ENCODE data around the gene ANXA2R.
A peak's percentile ranks its signal among the peaks of the same experiment; 100 is the strongest.

The ANXA2R gene

DNA sequence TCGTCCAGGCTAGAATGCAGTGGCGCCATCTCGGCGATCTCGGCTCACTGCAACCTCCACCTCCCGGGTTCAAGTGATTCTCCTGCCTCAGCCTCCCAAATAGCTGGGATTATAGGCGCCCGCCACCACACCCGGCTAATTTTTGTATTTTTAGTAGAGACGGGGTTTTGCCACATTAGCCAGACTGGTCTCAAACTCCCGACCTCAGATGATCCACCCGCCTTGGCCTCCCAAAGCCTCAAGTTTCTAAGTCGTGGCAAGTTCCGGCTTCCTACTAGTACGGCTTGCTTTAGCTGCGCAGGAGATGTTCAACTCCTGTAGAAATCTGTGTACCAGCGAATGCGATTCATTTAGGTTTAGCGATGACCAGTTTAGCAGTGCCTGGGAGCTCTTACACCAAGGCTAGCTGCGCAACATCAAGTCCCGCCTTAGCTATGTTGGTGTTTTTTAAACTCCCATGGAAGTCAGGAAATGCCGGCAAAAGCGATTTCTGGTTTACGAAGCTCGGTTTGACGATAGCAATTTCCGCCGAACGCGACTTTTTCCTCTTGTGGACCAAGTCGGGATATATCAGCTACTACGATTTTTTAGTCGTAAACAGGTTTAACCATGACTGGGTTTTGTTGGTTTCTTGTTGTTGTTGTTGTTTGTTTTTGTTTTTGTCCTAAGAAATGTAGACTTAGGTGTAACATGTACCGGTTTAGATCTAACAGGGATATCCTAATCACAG lies 46.4 kb downstream of the ANXA2R start:
- Histone ChIP-seq H3K4me3 (ENCODE audit: control insufficient read depth in 1 of 7, extremely low read depth in 1 of 7, insufficient read depth in 4 of 7, low read depth in 2 of 7, low read length in 6 of 7) (peak overlapping the region; percentile 39 to 98 (median 91)), H3K36me3 (ENCODE audit: control insufficient read depth in 4 of 4, insufficient read depth in 4 of 4, low read length in 3 of 4) (no peaks in the 10 kb centered on the region), H3K9me3 (ENCODE audit: control extremely low read depth in 1 of 5, control insufficient read depth in 4 of 5, insufficient read depth in 2 of 5, low read depth in 1 of 5, low read length in 4 of 5) (peaks cover 0 to 2% (median 0%) of the 10 kb centered on the region in 5 experiments), H3K4me1 (ENCODE audit: control extremely low read depth in 1 of 4, control insufficient read depth in 4 of 4, insufficient read depth in 4 of 4, low read length in 3 of 4) (peaks cover 12 to 46% (median 37%) of the 10 kb centered on the region in 4 experiments), H3K27me3 (replicated peaks in 2 of 5; ENCODE audit: control insufficient read depth in 4 of 5, insufficient read depth in 5 of 5, low read length in 4 of 5) (no peaks in the 10 kb centered on the region), H3K27ac (ENCODE audit: insufficient read depth in 1 of 2, low read depth in 1 of 2, low read length in 2 of 2, poor library complexity in 1 of 2, severe bottlenecking in 2 of 2) (peak overlapping the region; percentile 97 to 98)
- DNase-seq: peak; percentile 86 to 89 (median 88)
- WGBS (ENCODE audit: insufficient coverage): under 1% methylated on average over 23 of the region's 34 CpGs
- ChIA-PET POLR2A (interaction anchor here (1.2 to 5.4 kb wide), 6 partner anchors 14 to 71 kb away, joined by 3 to 70 read pairs (median 19); partner anchors contain the start of gene ANXA2R), CTCF (interaction anchor here (0.6 to 10.9 kb wide), 19 partner anchors 14 to 491 kb away, joined by 3 to 102 read pairs (median 5); partner anchors contain the start of genes ANXA2R and ZNF131)

DNA sequence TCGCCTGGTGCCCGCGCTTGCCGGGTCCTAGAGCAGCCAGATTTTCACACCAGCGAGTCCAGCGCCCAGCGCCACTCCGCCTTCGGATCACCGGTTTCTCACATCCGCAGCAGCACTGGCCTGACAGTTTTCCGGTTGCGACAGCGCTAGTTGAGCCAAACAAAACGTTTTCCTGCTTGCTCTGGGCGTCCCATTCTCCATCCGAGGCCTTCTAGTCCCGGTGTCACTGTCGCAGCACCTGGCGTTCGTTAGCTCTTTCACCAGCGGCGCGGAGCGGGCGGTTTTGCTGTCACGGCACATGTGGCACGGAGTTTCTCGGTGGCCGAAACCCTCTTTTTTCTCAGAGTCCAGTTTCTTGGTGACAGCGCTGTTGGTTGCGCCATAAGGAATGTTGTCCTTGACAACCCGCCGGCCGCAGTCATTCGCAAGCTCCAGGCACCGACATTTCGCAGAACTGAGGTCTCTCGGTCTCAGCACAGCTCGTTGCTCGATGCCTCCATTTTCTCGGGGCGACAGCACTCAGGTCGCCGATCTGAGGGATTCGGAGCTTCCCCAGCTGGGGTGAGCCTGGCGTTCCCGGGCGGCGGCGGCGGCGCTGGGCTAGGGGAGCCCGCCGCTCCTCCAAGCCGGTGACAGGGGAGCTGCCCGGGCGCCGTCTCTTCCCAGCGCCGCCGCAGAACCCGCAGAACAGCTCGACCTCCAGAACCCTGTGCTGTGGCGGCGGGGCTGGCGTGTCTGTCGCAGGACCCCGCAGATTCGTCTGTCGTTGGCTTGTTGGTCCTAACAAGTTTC lies 47.8 kb downstream of the ANXA2R start:
- DNase-seq: peak; percentile 85 to 96 (median 93)
- WGBS (ENCODE audit: insufficient coverage): under 1% methylated on average over 69 of the region's 71 CpGs
- Histone ChIP-seq H3K27ac (ENCODE audit: insufficient read depth in 1 of 2, low read depth in 1 of 2, low read length in 2 of 2, poor library complexity in 1 of 2, severe bottlenecking in 2 of 2) (peak overlapping the region; percentile 97 to 98), H3K4me3 (ENCODE audit: control insufficient read depth in 1 of 7, extremely low read depth in 1 of 7, insufficient read depth in 4 of 7, low read depth in 2 of 7, low read length in 6 of 7) (peak overlapping the region; percentile 81 to 98 (median 91)), H3K36me3 (ENCODE audit: control insufficient read depth in 4 of 4, insufficient read depth in 4 of 4, low read length in 3 of 4) (peaks cover 0 to 2% (median 0%) of the 10 kb centered on the region in 4 experiments), H3K27me3 (replicated peaks in 2 of 5; ENCODE audit: control insufficient read depth in 4 of 5, insufficient read depth in 5 of 5, low read length in 4 of 5) (no peaks in the 10 kb centered on the region), H3K4me1 (ENCODE audit: control extremely low read depth in 1 of 4, control insufficient read depth in 4 of 4, insufficient read depth in 4 of 4, low read length in 3 of 4) (peaks cover 12 to 46% (median 39%) of the 10 kb centered on the region in 4 experiments), H3K9me3 (ENCODE audit: control extremely low read depth in 1 of 5, control insufficient read depth in 4 of 5, insufficient read depth in 2 of 5, low read depth in 1 of 5, low read length in 4 of 5) (peaks cover 0 to 3% (median 2%) of the 10 kb centered on the region in 5 experiments)
- ChIA-PET POLR2A (interaction anchor here (0.9 to 5.4 kb wide), 8 partner anchors 16 to 1088 kb away, joined by 3 to 70 read pairs (median 6); partner anchors contain the start of genes ANXA2R, RIMOC1 and TMEM267), CTCF (interaction anchor here (0.6 to 10.9 kb wide), 12 partner anchors 15 to 607 kb away, joined by 3 to 102 read pairs (median 6); partner anchors contain the start of gene ANXA2R)

DNA sequence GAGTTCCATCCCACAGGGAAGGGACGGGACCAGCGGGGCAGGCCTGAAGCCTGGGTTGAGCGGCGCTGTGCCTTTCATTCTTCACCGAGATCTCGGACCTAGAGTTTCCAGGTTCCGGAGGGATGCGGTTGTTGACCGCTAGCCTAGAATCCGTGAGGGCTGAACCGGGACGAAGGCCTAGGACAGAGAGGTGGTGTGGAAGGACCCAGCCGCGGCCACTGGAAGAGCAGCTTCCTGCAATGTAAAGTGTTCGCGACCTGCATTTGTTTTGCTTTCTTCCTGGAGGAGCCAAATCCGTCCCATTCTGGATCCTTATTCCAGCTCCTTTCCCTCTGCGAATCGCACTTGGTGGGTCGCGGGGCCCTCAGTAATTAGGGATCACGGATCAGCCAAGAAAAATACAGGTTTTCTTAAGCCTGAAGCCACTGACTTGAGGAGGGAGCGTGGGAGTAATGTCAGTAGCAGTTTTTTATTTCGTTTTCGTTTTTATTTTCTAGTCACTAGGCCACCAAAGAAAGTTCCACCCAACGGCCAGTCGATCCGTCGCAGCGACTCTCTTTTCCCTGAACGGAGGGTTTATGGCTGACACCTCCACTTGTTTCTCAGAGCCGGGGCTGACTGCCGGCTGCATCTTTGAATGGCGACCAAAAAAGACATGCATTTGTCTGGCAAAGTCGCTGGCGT lies 48.6 kb downstream of the ANXA2R start:
- peak in 1 of 3 donors; percentile 33 for DNase-seq
- ChIA-PET CTCF (interaction anchor here (1.1 to 10.9 kb wide), 11 partner anchors 16 to 83 kb away, joined by 3 to 102 read pairs (median 6); partner anchors contain the start of gene ANXA2R), POLR2A (interaction anchor here (0.5 to 5.4 kb wide), 9 partner anchors 17 to 1088 kb away, joined by 3 to 70 read pairs (median 4); partner anchors contain the start of genes ANXA2R and RIMOC1)
- Histone ChIP-seq H3K27ac (ENCODE audit: insufficient read depth in 1 of 2, low read depth in 1 of 2, low read length in 2 of 2, poor library complexity in 1 of 2, severe bottlenecking in 2 of 2) (peak overlapping the region; percentile 97 to 98), H3K4me1 (ENCODE audit: control extremely low read depth in 1 of 4, control insufficient read depth in 4 of 4, insufficient read depth in 4 of 4, low read length in 3 of 4) (peaks cover 12 to 48% (median 39%) of the 10 kb centered on the region in 4 experiments), H3K36me3 (ENCODE audit: control insufficient read depth in 4 of 4, insufficient read depth in 4 of 4, low read length in 3 of 4) (peaks cover 0 to 5% (median 0%) of the 10 kb centered on the region in 4 experiments), H3K27me3 (replicated peaks in 2 of 5; ENCODE audit: control insufficient read depth in 4 of 5, insufficient read depth in 5 of 5, low read length in 4 of 5) (no peaks in the 10 kb centered on the region), H3K4me3 (ENCODE audit: control insufficient read depth in 1 of 7, extremely low read depth in 1 of 7, insufficient read depth in 4 of 7, low read depth in 2 of 7, low read length in 6 of 7) (peak overlapping the region; percentile 81 to 98 (median 91)), H3K9me3 (ENCODE audit: control extremely low read depth in 1 of 5, control insufficient read depth in 4 of 5, insufficient read depth in 2 of 5, low read depth in 1 of 5, low read length in 4 of 5) (peaks cover 0 to 3% (median 2%) of the 10 kb centered on the region in 5 experiments)
- WGBS (ENCODE audit: insufficient coverage): 20% methylated on average over 30 of the region's 36 CpGs

DNA sequence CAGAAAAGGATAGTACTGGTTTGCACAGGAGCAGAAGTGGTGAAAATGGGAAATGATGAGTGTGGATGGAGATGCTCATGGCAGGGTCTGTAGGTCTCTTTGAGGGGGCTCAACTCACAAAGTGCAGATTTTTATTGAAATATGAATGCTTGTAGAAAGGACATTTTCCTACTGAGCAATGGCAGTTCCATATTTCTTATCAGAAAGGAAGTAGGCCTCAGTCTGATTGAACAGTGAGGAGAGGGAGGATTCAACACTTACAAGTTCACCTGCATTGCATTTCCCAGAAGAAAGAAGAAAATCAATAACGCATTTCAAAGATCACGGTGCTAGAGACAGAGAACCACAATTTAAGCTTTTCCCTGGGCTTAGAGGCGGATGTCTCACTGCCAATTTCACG lies 49.2 kb downstream of the ANXA2R start:
- Histone ChIP-seq H3K36me3 (ENCODE audit: control insufficient read depth in 4 of 4, insufficient read depth in 4 of 4, low read length in 3 of 4) (peaks cover 0 to 6% (median under 1%) of the 10 kb centered on the region in 4 experiments), H3K27me3 (replicated peaks in 2 of 5; ENCODE audit: control insufficient read depth in 4 of 5, insufficient read depth in 5 of 5, low read length in 4 of 5) (no peaks in the 10 kb centered on the region), H3K4me3 (ENCODE audit: control insufficient read depth in 1 of 7, extremely low read depth in 1 of 7, insufficient read depth in 4 of 7, low read depth in 2 of 7, low read length in 6 of 7) (peak overlapping the region in 6 of 7 experiments; percentile 81 to 98 (median 92)), H3K9me3 (ENCODE audit: control extremely low read depth in 1 of 5, control insufficient read depth in 4 of 5, insufficient read depth in 2 of 5, low read depth in 1 of 5, low read length in 4 of 5) (peaks cover 0 to 3% (median 2%) of the 10 kb centered on the region in 5 experiments), H3K27ac (ENCODE audit: insufficient read depth in 1 of 2, low read depth in 1 of 2, low read length in 2 of 2, poor library complexity in 1 of 2, severe bottlenecking in 2 of 2) (peak overlapping the region; percentile 97 to 98), H3K4me1 (ENCODE audit: control extremely low read depth in 1 of 4, control insufficient read depth in 4 of 4, insufficient read depth in 4 of 4, low read length in 3 of 4) (peaks cover 12 to 48% (median 39%) of the 10 kb centered on the region in 4 experiments)
- ChIA-PET POLR2A (interaction anchor here (0.5 to 5.4 kb wide), 4 partner anchors 17 to 55 kb away, joined by 3 to 70 read pairs (median 33); no protein-coding TSS in a partner anchor), CTCF (interaction anchor here (1.1 to 10.9 kb wide), 5 partner anchors 15 to 81 kb away, joined by 3 to 102 read pairs (median 6); no protein-coding TSS in a partner anchor)
- WGBS (ENCODE audit: insufficient coverage): 73% methylated on average over 4 of the region's 4 CpGs
- DNase-seq: no peak
